ENCODE measurements around the gene SPAG8. TPM values are rescaled to one million over a fixed set of nuclear protein-coding genes. Genes with fewer than 3 reads are reported as not detected.

Gene SPAG8
- total and polyA plus RNA-seq, 2 donors (not counting 1 experiment from before 2014, with no cell fraction given), result 2.0 to 5.4 TPM

DNA sequence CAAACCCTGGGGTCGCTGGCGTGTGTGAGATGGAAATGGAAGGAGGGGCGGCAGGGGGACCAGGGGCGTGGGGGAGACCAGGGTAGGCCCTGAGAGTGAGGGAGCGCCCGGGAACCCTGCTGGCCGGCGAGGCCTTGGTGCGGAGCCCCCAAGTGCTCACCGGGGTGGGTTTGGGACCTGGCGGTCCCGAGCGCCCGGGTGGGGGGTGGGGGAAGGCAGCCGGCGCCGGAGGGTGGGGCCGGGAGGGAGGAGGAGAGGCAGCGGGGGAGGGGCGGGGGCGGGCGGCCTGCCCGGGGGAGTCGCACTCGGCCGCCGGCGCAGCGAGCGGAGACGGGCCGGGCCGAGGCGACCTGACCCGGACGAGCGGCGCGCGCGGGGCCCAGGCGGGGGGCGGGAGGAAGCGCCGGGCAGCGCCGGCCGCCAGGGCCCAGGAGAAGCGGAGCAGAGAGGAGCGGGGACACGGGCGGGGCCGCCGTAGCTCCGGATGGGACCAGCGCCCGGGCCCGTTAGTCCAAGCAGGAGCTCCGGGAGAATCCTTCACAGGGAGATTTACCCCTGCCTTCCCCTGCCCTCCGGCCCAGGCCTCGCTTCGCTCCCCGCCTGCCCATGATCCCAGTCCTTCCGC, 20.7 kb downstream of the SPAG8 start, which contains the start of gene NPR2:
Gene NPR2 (plus strand): TSS at position 295 of the 625 bp plus-strand sequence. CDS start 818 bp downstream, outside the sequence.
- Histone ChIP-seq H2AFZ (ENCODE audit: insufficient read depth, low read depth, low read length, poor library complexity, severe bottlenecking) (no peak within 1 kb of the TSS), H3K4me3 (ENCODE audit: control extremely low read depth in 1 of 5, extremely low read depth in 1 of 5, insufficient read depth in 1 of 5, low read depth in 2 of 5, low read length in 4 of 5) (no peak within 1 kb of the TSS), H3K27ac (ENCODE audit: low read length in 2 of 2) (no peak within 1 kb of the TSS), H4K20me1 (ENCODE audit: control insufficient read depth, insufficient read depth, low read length, poor library complexity, severe bottlenecking) (peaks cover 9% of the 10 kb centered on the region), H3K9ac (ENCODE audit: low read length) (no peak within 1 kb of the TSS), H3K4me1 (ENCODE audit: control insufficient read depth in 2 of 2, insufficient read depth in 2 of 2, low read length in 2 of 2) (peaks cover 5% of the 10 kb centered on the region in 2 donors), H3K27me3 (replicated peaks in 1 of 4; ENCODE audit: control extremely low read depth in 1 of 4, control insufficient read depth in 3 of 4, insufficient read depth in 4 of 4, low read length in 3 of 4) (peaks cover 0 to 6% (median 3%) of the 10 kb centered on the region in 4 experiments), H3K9me3 (ENCODE audit: control extremely low read depth in 1 of 3, control insufficient read depth in 2 of 3, insufficient read depth in 1 of 3, low read length in 2 of 3) (no peaks in the 10 kb centered on the region), H3K79me2 (ENCODE audit: control insufficient read depth, insufficient read depth, low read length) (peaks cover 5% of the 10 kb centered on the region), H3K4me2 (replicated peaks; ENCODE audit: low read depth, low read length, poor library complexity, severe bottlenecking) (no peak within 1 kb of the TSS), H3K36me3 (replicated peaks in 1 of 2; ENCODE audit: control extremely low read depth in 1 of 2, control insufficient read depth in 1 of 2, extremely low read depth in 1 of 2, insufficient read depth in 2 of 2, low read length in 1 of 2) (peaks cover 0 to 1% of the 10 kb centered on the region in 2 experiments)
- ChIA-PET POLR2A (no interaction called here), CTCF (interaction anchor here (1.0 to 2.6 kb wide), 5 partner anchors 16 to 90 kb away, joined by 3 to 24 read pairs (median 6); partner anchors contain the start of gene SPAG8)
- H3K9me3 Mint-ChIP-seq (ENCODE audit: insufficient read depth), result no peaks in the 10 kb centered on the region
- intact Hi-C loops (cut with micrococcal nuclease), result loop anchor here (2.0 kb wide), 1 partner anchor 35 kb away; no protein-coding TSS in a partner anchor
- peak within 1 kb of the TSS; percentile 41 for H3K4me3 Mint-ChIP-seq
- no peak for TF ChIP-seq EZH2 (IDR thresholded peaks at IDR 0.05; ENCODE audit: borderline replicate concordance, insufficient read depth, low read depth, low read length, poor library complexity, severe bottlenecking)
- TF ChIP-seq, protein P1, sequence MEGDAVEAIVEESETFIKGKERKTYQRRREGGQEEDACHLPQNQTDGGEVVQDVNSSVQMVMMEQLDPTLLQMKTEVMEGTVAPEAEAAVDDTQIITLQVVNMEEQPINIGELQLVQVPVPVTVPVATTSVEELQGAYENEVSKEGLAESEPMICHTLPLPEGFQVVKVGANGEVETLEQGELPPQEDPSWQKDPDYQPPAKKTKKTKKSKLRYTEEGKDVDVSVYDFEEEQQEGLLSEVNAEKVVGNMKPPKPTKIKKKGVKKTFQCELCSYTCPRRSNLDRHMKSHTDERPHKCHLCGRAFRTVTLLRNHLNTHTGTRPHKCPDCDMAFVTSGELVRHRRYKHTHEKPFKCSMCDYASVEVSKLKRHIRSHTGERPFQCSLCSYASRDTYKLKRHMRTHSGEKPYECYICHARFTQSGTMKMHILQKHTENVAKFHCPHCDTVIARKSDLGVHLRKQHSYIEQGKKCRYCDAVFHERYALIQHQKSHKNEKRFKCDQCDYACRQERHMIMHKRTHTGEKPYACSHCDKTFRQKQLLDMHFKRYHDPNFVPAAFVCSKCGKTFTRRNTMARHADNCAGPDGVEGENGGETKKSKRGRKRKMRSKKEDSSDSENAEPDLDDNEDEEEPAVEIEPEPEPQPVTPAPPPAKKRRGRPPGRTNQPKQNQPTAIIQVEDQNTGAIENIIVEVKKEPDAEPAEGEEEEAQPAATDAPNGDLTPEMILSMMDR (IDR thresholded peaks at IDR 0.05), result no peak
- H3K4me1 Mint-ChIP-seq, result peaks cover 9% of the 10 kb centered on the region
- DNase-seq (no peak), ATAC-seq (ENCODE audit: low read depth) (no peak)
- peak within 1 kb of the TSS; percentile 26 for H3K27ac Mint-ChIP-seq
- 40% methylated on average over 35 of the region's 64 CpGs for WGBS (ENCODE audit: insufficient coverage)
- H3K27me3 Mint-ChIP-seq, result peaks cover 4% of the 10 kb centered on the region

All from B cell (primary cell).